ENCODE results near the gene FBXL19.
A peak's percentile ranks its signal among the peaks of the same experiment; 100 is the strongest.

FBXL19 gene

GRCh38 chr16:30912794-30913412 lies 10.5 kb upstream of the FBXL19 start:
- no peak overlapping the region for H3K4me3 ChIP-seq (ENCODE audit: low read depth, low read length)
- no peak for DNase-seq (ENCODE audit: low read depth)
- no peak for TF ChIP-seq CTCF (IDR thresholded peaks at IDR 0.05; ENCODE audit: insufficient read depth, low read depth, low read length, missing control alignments)

GRCh38 chr16:30914830-30915229 lies 8.5 kb upstream of the FBXL19 start:
- no peak for TF ChIP-seq CTCF (IDR thresholded peaks at IDR 0.05; ENCODE audit: insufficient read depth, low read depth, low read length, missing control alignments)
- H3K4me3 ChIP-seq (ENCODE audit: low read depth, low read length), result no peak overlapping the region
- no peak for DNase-seq (ENCODE audit: low read depth)

- no peak for DNase-seq (ENCODE audit: low read depth)
- TF ChIP-seq CTCF (IDR thresholded peaks at IDR 0.05; ENCODE audit: insufficient read depth, low read depth, low read length, missing control alignments), result no peak
- no peak overlapping the region for H3K4me3 ChIP-seq (ENCODE audit: low read depth, low read length)
Measured at GRCh38 chr16:30918614-30919013, 4.8 kb upstream of the FBXL19 start.

GRCh38 chr16:30920891-30921290 lies 2.5 kb upstream of the FBXL19 start:
- no peak overlapping the region for H3K4me3 ChIP-seq (ENCODE audit: low read depth, low read length)
- no peak for TF ChIP-seq CTCF (IDR thresholded peaks at IDR 0.05; ENCODE audit: insufficient read depth, low read depth, low read length, missing control alignments)
- DNase-seq (ENCODE audit: low read depth), result no peak

- TF ChIP-seq CTCF (IDR thresholded peaks at IDR 0.05; ENCODE audit: insufficient read depth, low read depth, low read length, missing control alignments), result no peak
- no peak for DNase-seq (ENCODE audit: low read depth)
Measured at GRCh38 chr16:30921459-30921747, 2.0 kb upstream of the FBXL19 start.

GRCh38 chr16:30921748-30922419 lies 1.5 kb upstream of the FBXL19 start:
- peak; percentile 90 for TF ChIP-seq CTCF (IDR thresholded peaks at IDR 0.05; ENCODE audit: insufficient read depth, low read depth, low read length, missing control alignments)
- H3K4me3 ChIP-seq (ENCODE audit: low read depth, low read length), result peak overlapping the region; percentile 86
- DNase-seq (ENCODE audit: low read depth), result peak; percentile 90

More at GRCh38 chr16:30921459-30921747, 2.0 kb upstream of the FBXL19 start:
- H3K4me3 ChIP-seq (ENCODE audit: low read depth, low read length), result peak overlapping the region; percentile 86

All from GM12865 (cell line).